ENCODE measurements around the gene VWA8.
"Not testable (repeated sequence)": the region's sequence is repeated elsewhere in the genome, so short reads cannot be mapped to it uniquely, and the experiment has no call there.

VWA8 gene

GRCh38 chr13:41541142-41541938, 419.6 kb downstream of the VWA8 start:
- peaks cover 12% of the 10 kb centered on the region for H3K9me3 ChIP-seq (ENCODE audit: insufficient read depth, low read depth, low read length)

GRCh38 chr13:41540240-41540639, 420.7 kb downstream of the VWA8 start:
- not testable (repeated sequence) for H3K4me1 ChIP-seq (ENCODE audit: insufficient read depth, low read length); H3K9ac ChIP-seq (ENCODE audit: low read depth, low read length); H3K36me3 ChIP-seq (ENCODE audit: insufficient read depth, low read length); H3K27me3 ChIP-seq (ENCODE audit: insufficient read depth, low read length); H3K4me3 ChIP-seq (ENCODE audit: low read length); H3K27ac ChIP-seq (ENCODE audit: low read depth, low read length)
- 51% methylated on average over 13 of the region's 13 CpGs for WGBS
- H3K9me3 ChIP-seq (ENCODE audit: insufficient read depth, low read depth, low read length): peaks cover 12% of the 10 kb centered on the region

More at GRCh38 chr13:41541142-41541938, 419.6 kb downstream of the VWA8 start:
- Histone ChIP-seq H3K27ac (ENCODE audit: low read depth, low read length) (no peak overlapping the region), H3K4me1 (ENCODE audit: insufficient read depth, low read length) (no peaks in the 10 kb centered on the region), H3K27me3 (ENCODE audit: insufficient read depth, low read length) (no peaks in the 10 kb centered on the region; the same call in 1 of the 2 replicates), H3K36me3 (ENCODE audit: insufficient read depth, low read length) (no peaks in the 10 kb centered on the region), H3K4me3 (ENCODE audit: low read length) (no peak overlapping the region), H3K9ac (ENCODE audit: low read depth, low read length) (no peak overlapping the region)
- WGBS: 91% methylated on average over 8 of the region's 9 CpGs

- WGBS: 89% methylated on average over 15 of the region's 15 CpGs
- Histone ChIP-seq H3K36me3 (ENCODE audit: insufficient read depth, low read length) (no peaks in the 10 kb centered on the region), H3K4me3 (ENCODE audit: low read length) (no peak overlapping the region), H3K27ac (ENCODE audit: low read depth, low read length) (no peak overlapping the region), H3K9me3 (ENCODE audit: insufficient read depth, low read depth, low read length) (no peaks in the 10 kb centered on the region), H3K4me1 (ENCODE audit: insufficient read depth, low read length) (no peaks in the 10 kb centered on the region), H3K27me3 (ENCODE audit: insufficient read depth, low read length) (no peaks in the 10 kb centered on the region), H3K9ac (ENCODE audit: low read depth, low read length) (no peak overlapping the region)
Observed at GRCh38 chr13:41533266-41534052, 427.4 kb downstream of the VWA8 start.

- Histone ChIP-seq H3K4me1 (ENCODE audit: insufficient read depth, low read length) (no peaks in the 10 kb centered on the region; the same call in 1 of the 2 replicates), H3K36me3 (ENCODE audit: insufficient read depth, low read length) (no peaks in the 10 kb centered on the region), H3K9ac (ENCODE audit: low read depth, low read length) (no peak overlapping the region), H3K9me3 (ENCODE audit: insufficient read depth, low read depth, low read length) (no peaks in the 10 kb centered on the region), H3K4me3 (ENCODE audit: low read length) (no peak overlapping the region), H3K27me3 (ENCODE audit: insufficient read depth, low read length) (no peaks in the 10 kb centered on the region), H3K27ac (ENCODE audit: low read depth, low read length) (no peak overlapping the region)
- WGBS: 97% methylated on average over 3 of the region's 3 CpGs
Observed at GRCh38 chr13:41528021-41528420, 432.9 kb downstream of the VWA8 start.

GRCh38 chr13:41520660-41521630, 440.0 kb downstream of the VWA8 start:
- Histone ChIP-seq H3K36me3 (ENCODE audit: insufficient read depth, low read length) (no peaks in the 10 kb centered on the region), H3K9me3 (ENCODE audit: insufficient read depth, low read depth, low read length) (no peaks in the 10 kb centered on the region), H3K9ac (ENCODE audit: low read depth, low read length) (no peak overlapping the region), H3K4me3 (ENCODE audit: low read length) (no peak overlapping the region), H3K27me3 (ENCODE audit: insufficient read depth, low read length) (no peaks in the 10 kb centered on the region), H3K4me1 (ENCODE audit: insufficient read depth, low read length) (no peaks in the 10 kb centered on the region; the same call in 1 of the 2 replicates), H3K27ac (ENCODE audit: low read depth, low read length) (no peak overlapping the region)
- WGBS: 89% methylated on average over 15 of the region's 15 CpGs

GRCh38 chr13:41520016-41520659, 440.8 kb downstream of the VWA8 start:
- Histone ChIP-seq H3K4me1 (ENCODE audit: insufficient read depth, low read length) (no peaks in the 10 kb centered on the region; the same call in 1 of the 2 replicates), H3K27me3 (ENCODE audit: insufficient read depth, low read length) (no peaks in the 10 kb centered on the region), H3K9me3 (ENCODE audit: insufficient read depth, low read depth, low read length) (no peaks in the 10 kb centered on the region), H3K27ac (ENCODE audit: low read depth, low read length) (no peak overlapping the region), H3K4me3 (ENCODE audit: low read length) (no peak overlapping the region), H3K36me3 (ENCODE audit: insufficient read depth, low read length) (no peaks in the 10 kb centered on the region), H3K9ac (ENCODE audit: low read depth, low read length) (no peak overlapping the region)
- 90% methylated on average over 7 of the region's 7 CpGs for WGBS
